Measurements from ENCODE around the gene GPS1.
A peak's percentile ranks its signal among the peaks of the same experiment; 100 is the strongest.

The GPS1 gene

GRCh38 chr17:82022981-82023446 lies 28.7 kb upstream of the GPS1 start, which contains the start of gene LRRC45:
Gene LRRC45 (plus strand): TSS chr17:82023305. CDS start chr17:82023644, 339 bp downstream.
- intact Hi-C loops (cut with DNase I), result loop anchor here (5.0 kb wide), 2 partner anchors 46 to 61 kb away; partner anchors contain the start of genes ASPSCR1 and NOTUM
- DNase-seq, result peak; percentile 99 to 100 (median 100)

- peak in 20 of 42 donors; percentile 22 to 72 (median 42) for DNase-seq
- intact Hi-C loops (cut with DNase I), result loop anchor here (5.0 kb wide), 2 partner anchors 46 to 61 kb away; partner anchors contain the start of genes ASPSCR1 and NOTUM
Observed at GRCh38 chr17:82023447-82024241, 28.1 kb upstream of the GPS1 start.

DNA sequence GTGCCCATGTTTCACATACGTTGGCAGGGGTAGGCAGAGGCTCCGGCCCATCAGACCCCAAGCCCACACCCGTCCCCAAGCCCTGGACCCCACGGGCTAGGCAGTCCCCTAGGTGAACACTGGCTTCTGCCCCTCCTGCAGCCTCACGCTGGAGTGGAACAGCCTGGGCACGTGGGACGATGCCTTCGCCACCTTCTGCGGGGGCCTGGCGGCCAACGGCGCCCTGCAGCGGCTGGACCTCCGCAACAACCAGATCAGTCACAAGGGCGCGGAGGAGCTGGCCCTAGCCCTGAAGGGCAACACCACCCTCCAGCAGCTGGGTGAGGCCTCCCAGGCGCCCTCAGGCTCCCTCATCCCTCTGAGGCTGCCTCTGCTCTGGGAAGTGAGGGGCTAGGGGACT lies 26.8 kb upstream of the GPS1 start:
- no peak for DNase-seq
- intact Hi-C loops (cut with DNase I), result loop anchor here (5.0 kb wide), 2 partner anchors 48 to 63 kb away; partner anchors contain the start of genes ASPSCR1 and NOTUM

- intact Hi-C loops (cut with DNase I), result no loop called here
- no peak for DNase-seq
Observed at GRCh38 chr17:82025401-82026107, 26.1 kb upstream of the GPS1 start.

DNA sequence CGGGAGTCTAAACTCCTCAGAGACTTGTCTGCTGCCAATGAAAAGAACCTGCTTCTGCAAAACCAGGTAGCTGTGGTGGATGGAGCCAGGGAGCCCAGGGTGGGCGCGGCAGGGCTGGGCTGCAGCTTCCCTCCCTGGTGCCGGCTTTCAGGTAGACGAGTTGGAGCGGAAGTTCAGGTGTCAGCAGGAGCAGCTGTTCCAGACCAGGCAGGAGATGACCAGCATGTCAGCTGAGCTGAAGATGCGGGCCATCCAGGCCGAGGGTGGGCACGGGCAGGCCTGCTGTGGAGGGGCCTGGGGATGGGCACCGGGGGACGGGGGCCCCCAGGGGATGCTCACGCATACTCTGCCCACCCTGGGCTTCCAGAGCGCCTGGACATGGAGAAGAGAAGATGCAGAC lies 23.5 kb upstream of the GPS1 start:
- no peak for DNase-seq
- intact Hi-C loops (cut with DNase I), result no loop called here

GRCh38 chr17:82028966-82029365 lies 22.7 kb upstream of the GPS1 start:
- DNase-seq, result no peak
- intact Hi-C loops (cut with DNase I), result no loop called here

- DNase-seq, result no peak
- intact Hi-C loops (cut with DNase I), result no loop called here
Observed at GRCh38 chr17:82029391-82029790, 22.3 kb upstream of the GPS1 start.

- intact Hi-C loops (cut with DNase I), result loop anchor here (1.0 kb wide), 1 partner anchor 124 kb away; no protein-coding TSS in a partner anchor
- peak in 1 of 42 donors; percentile 9 for DNase-seq
Observed at GRCh38 chr17:82029990-82030469, 21.7 kb upstream of the GPS1 start.

DNA sequence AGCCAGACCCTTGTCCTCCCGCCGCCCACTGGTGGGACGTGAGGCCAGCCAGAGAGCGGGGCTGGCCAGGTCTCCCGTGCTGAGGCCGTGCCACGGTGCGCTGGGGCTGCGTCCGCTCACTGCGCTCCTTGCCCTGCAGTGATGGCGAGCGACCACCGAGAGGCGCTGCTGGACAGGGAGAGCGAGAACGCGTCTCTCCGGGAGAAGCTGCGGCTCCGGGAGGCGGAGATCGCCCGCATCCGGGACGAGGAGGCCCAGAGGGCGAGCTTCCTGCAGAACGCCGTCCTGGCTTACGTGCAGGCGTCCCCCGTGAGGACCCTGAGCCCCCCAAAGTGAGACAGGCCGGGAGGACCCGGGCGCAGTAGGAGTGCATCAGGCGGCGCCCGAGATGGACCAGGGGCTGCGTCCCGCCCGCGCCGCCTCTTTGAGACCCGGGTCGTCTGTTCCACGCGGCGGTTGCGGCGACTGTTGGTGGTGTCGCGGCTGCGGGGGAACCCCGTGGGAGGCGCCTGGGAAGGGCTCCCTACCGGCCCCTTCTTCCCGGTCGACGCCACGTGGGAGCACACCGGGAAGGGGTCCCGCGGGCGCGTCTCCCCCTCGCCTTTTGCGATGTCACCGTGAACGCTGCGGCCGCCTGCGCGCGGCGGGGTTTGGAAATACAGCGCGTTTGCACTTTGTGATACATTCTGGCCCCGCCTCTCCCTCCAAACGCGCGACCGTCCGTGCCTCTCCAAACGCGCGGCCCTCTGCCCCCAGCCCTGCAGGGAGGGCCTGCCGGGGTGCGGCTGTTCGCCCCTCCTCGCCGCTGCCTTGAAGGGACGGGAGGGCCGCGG lies 21.0 kb upstream of the GPS1 start:
- intact Hi-C loops (cut with DNase I), result loop anchor here (1.0 kb wide), 1 partner anchor 124 kb away; no protein-coding TSS in a partner anchor
- peak; percentile 48 to 92 (median 84) for DNase-seq

DNA sequence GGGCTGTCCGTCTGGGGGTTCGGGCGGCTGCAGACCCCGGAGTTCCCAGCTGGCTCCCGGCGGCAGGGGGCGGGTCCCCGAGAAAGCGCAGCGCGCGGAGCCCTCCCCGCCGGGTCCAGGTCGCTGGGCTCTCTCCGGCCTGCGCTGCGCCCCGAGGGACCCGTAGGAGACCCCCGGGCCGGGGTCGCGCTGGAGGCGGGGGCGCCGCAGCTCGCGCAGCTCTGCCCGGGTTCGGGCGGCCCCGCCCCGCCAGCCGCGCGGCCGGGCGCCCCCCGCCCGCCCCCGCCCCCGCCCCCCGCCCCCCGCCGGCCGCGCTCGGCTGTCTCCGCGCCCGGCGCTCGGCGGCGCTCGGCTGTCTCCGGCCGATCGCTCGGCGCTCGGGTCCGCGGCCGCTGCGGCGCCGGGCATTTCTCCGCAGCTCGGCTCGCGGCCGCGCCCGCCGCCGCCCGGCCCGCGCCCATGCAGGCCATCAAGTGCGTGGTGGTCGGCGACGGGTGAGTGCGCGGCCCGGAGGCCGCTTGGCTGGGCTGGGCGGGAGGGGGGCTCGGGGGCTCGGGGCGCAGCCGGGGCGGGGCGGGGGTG lies 20.3 kb upstream of the GPS1 start, which contains the start of gene RAC3:
Gene RAC3, plus strand, starts transcription at position 376 of the 582 bp plus-strand sequence. Its CDS starts 84 bp downstream, at position 460.
- no peak for DNase-seq
- intact Hi-C loops (cut with DNase I), result no loop called here

GRCh38 chr17:82031885-82032627 lies 19.6 kb upstream of the GPS1 start:
- intact Hi-C loops (cut with DNase I), result no loop called here
- no peak for DNase-seq

DNA sequence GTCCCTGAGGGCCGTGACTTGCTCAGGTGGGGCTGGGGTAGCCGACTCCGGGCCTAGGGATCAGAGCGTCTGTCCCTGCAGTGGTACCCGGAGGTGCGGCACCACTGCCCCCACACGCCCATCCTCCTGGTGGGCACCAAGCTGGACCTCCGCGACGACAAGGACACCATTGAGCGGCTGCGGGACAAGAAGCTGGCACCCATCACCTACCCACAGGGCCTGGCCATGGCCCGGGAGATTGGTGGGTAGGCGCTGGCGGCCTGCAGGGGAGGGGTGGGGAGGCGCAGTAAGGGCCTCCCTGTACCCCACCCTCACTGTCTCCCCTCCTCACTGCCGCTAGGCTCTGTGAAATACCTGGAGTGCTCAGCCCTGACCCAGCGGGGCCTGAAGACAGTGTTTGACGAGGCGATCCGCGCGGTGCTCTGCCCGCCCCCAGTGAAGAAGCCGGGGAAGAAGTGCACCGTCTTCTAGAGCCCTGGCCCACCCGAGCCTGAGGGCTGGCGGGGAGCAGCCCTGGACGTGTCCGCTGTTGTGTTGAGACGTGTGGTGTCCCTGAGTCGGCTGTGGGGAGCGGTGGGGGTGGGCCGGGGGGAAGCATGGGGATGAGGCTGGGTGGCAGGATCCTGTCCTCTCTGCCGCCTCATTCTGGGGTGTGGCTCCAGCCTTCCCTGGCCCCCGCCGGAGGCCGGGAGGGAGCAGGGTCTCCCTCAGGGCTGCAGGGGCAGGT lies 18.2 kb upstream of the GPS1 start:
- no peak for DNase-seq
- intact Hi-C loops (cut with DNase I), result no loop called here

DNA sequence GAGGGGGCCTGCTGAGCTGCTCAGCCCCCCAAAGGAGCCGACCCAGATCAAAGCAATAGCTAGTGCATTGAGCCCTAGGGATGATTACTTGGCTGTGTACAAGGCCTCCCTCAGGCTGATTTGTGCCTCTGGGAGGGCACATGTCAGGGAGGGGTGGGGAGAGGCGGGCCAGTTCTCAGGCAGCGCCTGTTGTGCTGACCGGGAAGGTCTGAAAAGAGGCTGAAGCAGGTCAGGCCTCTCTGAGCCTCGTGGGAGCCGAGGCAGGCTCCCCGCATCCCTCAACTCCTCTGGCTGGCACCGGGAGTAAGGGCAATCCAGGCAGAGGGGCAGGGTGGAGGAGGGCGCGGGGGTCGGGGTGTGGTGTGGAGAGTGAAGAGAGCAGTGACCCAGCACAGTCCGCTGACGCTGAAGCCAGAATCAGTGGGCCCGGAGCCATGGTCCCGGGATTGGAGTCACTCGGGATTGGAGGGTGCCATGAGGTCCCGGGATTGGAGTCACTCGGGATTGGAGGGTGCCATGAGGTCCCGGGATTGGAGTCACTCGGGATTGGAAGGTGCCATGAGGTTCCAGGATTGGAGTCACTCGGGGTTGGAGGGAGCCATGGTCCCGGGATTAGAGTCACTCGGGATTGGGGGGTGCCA lies 17.2 kb upstream of the GPS1 start:
- intact Hi-C loops (cut with DNase I), result no loop called here
- DNase-seq, result no peak

DNA sequence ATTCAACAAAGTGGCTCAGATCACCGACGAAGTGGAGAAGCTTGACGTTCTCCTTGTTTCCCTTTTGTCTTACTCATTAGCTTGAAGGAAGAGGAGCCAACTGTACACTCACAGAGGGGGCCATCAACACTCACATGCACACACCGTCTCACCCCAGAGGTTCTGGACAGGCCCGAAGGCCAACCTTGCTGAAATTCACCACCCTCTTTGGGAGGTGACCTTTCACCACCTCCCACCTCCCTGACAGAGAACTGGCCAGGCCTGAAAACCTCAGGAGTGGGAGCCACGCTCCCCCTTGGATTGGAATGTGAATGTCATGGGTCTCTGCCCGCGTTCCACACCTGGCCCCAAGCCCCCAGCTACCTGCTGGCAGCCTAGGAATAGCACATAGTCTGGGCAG lies 16.2 kb upstream of the GPS1 start:
- intact Hi-C loops (cut with DNase I), result no loop called here
- DNase-seq, result no peak

DNA sequence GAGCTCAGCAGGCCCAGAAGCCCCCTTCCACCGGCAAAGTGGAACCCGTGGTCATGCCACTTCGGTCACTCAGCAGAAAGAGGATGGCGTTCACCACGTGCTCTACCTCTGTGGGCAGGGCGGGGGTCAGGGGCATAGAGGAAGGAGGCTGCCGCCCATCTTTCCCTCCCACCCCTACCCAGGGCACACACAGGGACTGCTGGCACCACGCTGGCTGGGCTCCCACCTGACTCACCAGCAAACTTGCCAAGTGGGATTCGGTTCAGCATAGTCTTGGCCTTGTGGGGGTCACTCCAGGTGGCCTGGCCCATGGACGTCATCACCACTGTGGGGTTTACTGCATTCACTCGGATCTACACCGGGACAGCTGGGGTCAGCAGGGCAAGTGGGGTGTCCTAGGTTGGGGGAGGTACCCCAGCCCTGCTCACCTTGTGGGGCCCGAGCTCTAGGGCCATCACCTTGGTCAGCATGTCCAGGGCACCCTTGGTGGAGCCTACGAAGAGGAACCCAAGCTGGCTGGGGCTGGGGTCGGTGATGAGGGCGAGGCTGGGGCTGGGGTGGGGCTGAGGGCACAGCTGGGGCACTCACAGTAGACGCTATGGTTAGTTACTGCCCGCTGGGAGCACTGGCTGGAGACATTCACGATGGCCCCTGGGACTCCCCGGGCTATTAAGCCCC lies 15.6 kb upstream of the GPS1 start:
- intact Hi-C loops (cut with DNase I), result no loop called here
- DNase-seq, result no peak

- intact Hi-C loops (cut with DNase I), result no loop called here
- DNase-seq, result no peak
Observed at GRCh38 chr17:82036634-82037091, 15.0 kb upstream of the GPS1 start.

All from head of caudate nucleus (tissue), 42 donors.